ENCODE data around the gene TMEM163.

GRCh38 chr2:134704173-134704572, 14.6 kb downstream of the TMEM163 start:
- TF ChIP-seq CTCF (IDR thresholded peaks at IDR 0.05; ENCODE audit: low read length) = no peak
- TF ChIP-seq EZH2 (IDR thresholded peaks at IDR 0.05; ENCODE audit: borderline replicate concordance, low read length) = no peak

Measured in OCI-LY1 (cell line).